Measurements from ENCODE around the gene TOP1. TPM values are rescaled to one million over a fixed set of nuclear protein-coding genes. Genes with fewer than 3 reads are reported as not detected.

TOP1 gene
- total RNA-seq, 1 experiment from 2014 or later = 129 TPM

DNA sequence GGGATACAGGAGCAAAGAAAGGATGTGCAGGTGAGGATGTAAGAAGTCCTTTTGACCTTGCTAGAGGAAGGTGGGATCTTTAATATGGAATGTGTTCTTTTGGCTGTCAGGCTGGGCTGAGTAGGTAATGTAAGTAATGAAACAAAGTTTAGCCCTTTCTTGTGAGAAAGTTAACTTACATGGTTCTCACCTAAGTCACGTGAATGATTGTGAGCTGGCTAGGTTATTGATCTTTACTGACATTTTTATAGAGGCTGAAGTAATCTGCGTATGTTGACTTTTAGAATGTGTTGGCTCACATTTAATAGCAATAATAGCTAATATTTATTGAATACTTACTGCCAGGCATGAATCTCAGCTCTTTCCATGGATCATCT is 2.6 kb downstream of the TOP1 start:
- intact Hi-C loops (cut with micrococcal nuclease; ENCODE audit: unreplicated experiment) = loop anchor here (1.0 to 5.0 kb wide), 3 partner anchors 28 to 48 kb away; no protein-coding TSS in a partner anchor
- peak overlapping the region; percentile 97 for H3K27ac Mint-ChIP-seq (ENCODE audit: unreplicated experiment)
- H3K9me3 Mint-ChIP-seq (ENCODE audit: low read depth, unreplicated experiment) = no peaks in the 10 kb centered on the region
- H3K36me3 Mint-ChIP-seq (ENCODE audit: insufficient read depth, unreplicated experiment) = peaks cover 85% of the 10 kb centered on the region
- H3K4me1 Mint-ChIP-seq (ENCODE audit: low read depth, unreplicated experiment) = peaks cover 69% of the 10 kb centered on the region
- TF ChIP-seq, protein P1, sequence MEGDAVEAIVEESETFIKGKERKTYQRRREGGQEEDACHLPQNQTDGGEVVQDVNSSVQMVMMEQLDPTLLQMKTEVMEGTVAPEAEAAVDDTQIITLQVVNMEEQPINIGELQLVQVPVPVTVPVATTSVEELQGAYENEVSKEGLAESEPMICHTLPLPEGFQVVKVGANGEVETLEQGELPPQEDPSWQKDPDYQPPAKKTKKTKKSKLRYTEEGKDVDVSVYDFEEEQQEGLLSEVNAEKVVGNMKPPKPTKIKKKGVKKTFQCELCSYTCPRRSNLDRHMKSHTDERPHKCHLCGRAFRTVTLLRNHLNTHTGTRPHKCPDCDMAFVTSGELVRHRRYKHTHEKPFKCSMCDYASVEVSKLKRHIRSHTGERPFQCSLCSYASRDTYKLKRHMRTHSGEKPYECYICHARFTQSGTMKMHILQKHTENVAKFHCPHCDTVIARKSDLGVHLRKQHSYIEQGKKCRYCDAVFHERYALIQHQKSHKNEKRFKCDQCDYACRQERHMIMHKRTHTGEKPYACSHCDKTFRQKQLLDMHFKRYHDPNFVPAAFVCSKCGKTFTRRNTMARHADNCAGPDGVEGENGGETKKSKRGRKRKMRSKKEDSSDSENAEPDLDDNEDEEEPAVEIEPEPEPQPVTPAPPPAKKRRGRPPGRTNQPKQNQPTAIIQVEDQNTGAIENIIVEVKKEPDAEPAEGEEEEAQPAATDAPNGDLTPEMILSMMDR (IDR thresholded peaks at IDR 0.05; ENCODE audit: unreplicated experiment) = no peak
- H3K4me3 Mint-ChIP-seq (ENCODE audit: low read depth, unreplicated experiment) = peak overlapping the region; percentile 83
- no TSS peak for BruUV-seq (replicated peaks)
- CTCF ChIA-PET = interaction anchor here (0.6 to 3.2 kb wide), 3 partner anchors 40 to 162 kb away, joined by 3 to 30 read pairs (median 3); no protein-coding TSS in a partner anchor
- no peaks in the 10 kb centered on the region for H3K27me3 Mint-ChIP-seq (ENCODE audit: unreplicated experiment)
- no peak for DNase-seq

DNA sequence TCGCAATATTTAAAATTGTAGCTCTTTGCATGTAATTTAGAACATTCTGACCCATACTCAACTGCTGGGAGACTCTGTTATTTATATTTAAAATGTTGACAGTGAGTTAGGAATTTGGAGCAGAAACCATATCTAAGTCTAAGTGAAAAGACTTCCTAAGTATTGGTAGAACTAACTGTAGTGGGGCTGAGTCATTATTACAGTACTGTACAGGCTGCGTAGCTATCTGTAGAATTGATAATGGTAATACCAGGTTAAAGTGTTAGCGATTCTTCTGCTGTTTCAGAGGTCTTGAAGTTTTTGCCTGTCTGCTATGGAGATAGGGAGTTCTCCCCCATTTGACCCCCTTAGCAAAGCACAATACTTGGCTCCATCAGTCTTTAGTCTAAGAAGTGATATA is 3.6 kb downstream of the TOP1 start:
- H3K27ac Mint-ChIP-seq (ENCODE audit: unreplicated experiment) = peak overlapping the region; percentile 28
- TF ChIP-seq, protein P1 (IDR thresholded peaks at IDR 0.05; ENCODE audit: unreplicated experiment) = no peak
- H3K27me3 Mint-ChIP-seq (ENCODE audit: unreplicated experiment) = no peaks in the 10 kb centered on the region
- no peak for DNase-seq
- intact Hi-C loops (cut with micrococcal nuclease; ENCODE audit: unreplicated experiment) = loop anchor here (5.0 kb wide), 1 partner anchor 40 kb away; no protein-coding TSS in a partner anchor
- no TSS peak for BruUV-seq (replicated peaks)
- no peaks in the 10 kb centered on the region for H3K9me3 Mint-ChIP-seq (ENCODE audit: low read depth, unreplicated experiment)
- H3K4me3 Mint-ChIP-seq (ENCODE audit: low read depth, unreplicated experiment) = peak overlapping the region; percentile 83
- peaks cover 76% of the 10 kb centered on the region for H3K4me1 Mint-ChIP-seq (ENCODE audit: low read depth, unreplicated experiment)
- peaks cover 88% of the 10 kb centered on the region for H3K36me3 Mint-ChIP-seq (ENCODE audit: insufficient read depth, unreplicated experiment)
- CTCF ChIA-PET = interaction anchor here (0.7 to 3.2 kb wide), 4 partner anchors 13 to 103 kb away, joined by 3 to 30 read pairs (median 5); no protein-coding TSS in a partner anchor

DNA sequence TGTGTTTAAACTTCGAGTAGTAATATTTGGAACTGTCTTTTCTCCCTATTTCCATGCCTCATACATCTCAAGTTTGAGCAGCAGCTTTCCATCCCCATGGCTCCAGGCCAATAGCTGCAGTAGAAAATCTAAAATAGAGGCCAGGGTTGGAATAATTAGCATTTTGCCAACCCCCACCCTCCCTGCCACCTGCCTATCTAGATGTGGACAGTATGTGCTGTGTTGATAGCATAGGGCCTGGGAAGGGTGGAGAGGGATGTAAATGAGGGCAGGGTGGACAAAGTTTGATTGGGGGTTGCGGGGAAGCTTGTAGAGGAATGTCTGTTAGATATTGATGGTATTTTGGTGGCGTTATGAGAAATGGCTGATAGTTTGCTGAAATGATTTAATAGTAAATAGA is 5.6 kb downstream of the TOP1 start:
- CTCF ChIA-PET = interaction anchor here (1.5 kb wide), 1 partner anchor 12 kb away, joined by 6 read pairs; no protein-coding TSS in a partner anchor
- no peak overlapping the region for H3K27ac Mint-ChIP-seq (ENCODE audit: unreplicated experiment)

DNA sequence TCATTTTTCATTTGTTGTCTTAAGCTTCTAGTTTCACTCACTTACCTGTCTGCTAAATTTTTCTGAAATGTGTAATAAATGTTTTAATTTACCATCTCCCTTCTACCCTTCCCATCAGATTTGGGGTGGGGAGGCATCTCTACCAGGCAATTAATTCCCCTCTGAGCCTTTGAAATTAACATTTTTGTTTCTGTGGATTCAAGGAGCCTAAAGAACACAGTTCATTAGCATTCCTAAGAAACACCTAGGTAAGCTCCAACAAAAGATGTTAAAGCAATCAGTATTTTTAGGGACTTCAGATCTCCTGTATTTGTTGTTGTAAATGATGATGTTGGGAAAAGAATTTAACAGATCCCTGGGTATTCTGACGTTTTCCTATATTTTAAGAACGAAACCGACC is 6.6 kb downstream of the TOP1 start:
- no peaks in the 10 kb centered on the region for H3K27me3 Mint-ChIP-seq (ENCODE audit: unreplicated experiment)
- no TSS peak for BruUV-seq (replicated peaks)
- H3K36me3 Mint-ChIP-seq (ENCODE audit: insufficient read depth, unreplicated experiment) = peaks cover 78% of the 10 kb centered on the region
- intact Hi-C loops (cut with micrococcal nuclease; ENCODE audit: unreplicated experiment) = no loop called here
- H3K9me3 Mint-ChIP-seq (ENCODE audit: low read depth, unreplicated experiment) = no peaks in the 10 kb centered on the region
- H3K4me1 Mint-ChIP-seq (ENCODE audit: low read depth, unreplicated experiment) = peaks cover 94% of the 10 kb centered on the region
- H3K4me3 Mint-ChIP-seq (ENCODE audit: low read depth, unreplicated experiment) = no peak overlapping the region
- TF ChIP-seq, protein P1 (IDR thresholded peaks at IDR 0.05; ENCODE audit: unreplicated experiment) = no peak
- no peak for DNase-seq
- CTCF ChIA-PET = interaction anchor here (1.2 to 1.5 kb wide), 3 partner anchors 11 to 23 kb away, joined by 3 to 6 read pairs (median 3); no protein-coding TSS in a partner anchor
- no peak overlapping the region for H3K27ac Mint-ChIP-seq (ENCODE audit: unreplicated experiment)

More for the DNA sequence above, 5.6 kb downstream of the TOP1 start:
- no peaks in the 10 kb centered on the region for H3K9me3 Mint-ChIP-seq (ENCODE audit: low read depth, unreplicated experiment)
- H3K4me3 Mint-ChIP-seq (ENCODE audit: low read depth, unreplicated experiment) = no peak overlapping the region
- no peaks in the 10 kb centered on the region for H3K27me3 Mint-ChIP-seq (ENCODE audit: unreplicated experiment)
- intact Hi-C loops (cut with micrococcal nuclease; ENCODE audit: unreplicated experiment) = loop anchor here (5.0 kb wide), 1 partner anchor 42 kb away; no protein-coding TSS in a partner anchor
- TF ChIP-seq, protein P1 (IDR thresholded peaks at IDR 0.05; ENCODE audit: unreplicated experiment) = no peak
- BruUV-seq (replicated peaks) = no TSS peak
- H3K36me3 Mint-ChIP-seq (ENCODE audit: insufficient read depth, unreplicated experiment) = peaks cover 79% of the 10 kb centered on the region
- DNase-seq = no peak
- peaks cover 85% of the 10 kb centered on the region for H3K4me1 Mint-ChIP-seq (ENCODE audit: low read depth, unreplicated experiment)

Data from Calu3 (cell line).